HEK293 (cell line): Measurements from ENCODE around the gene MMP11.

Source experiments
- HOXC10 ChIP-seq: sonication (generic); formaldehyde crosslinking; IDR thresholded peaks from 2 replicates; pipeline ENCODE4 v1.8.1; 2023; ENCODE audit warnings: mild to moderate bottlenecking, missing genetic modification reagents
- KLF1 ChIP-seq: fragments of 450-650 bp; formaldehyde crosslinking; IDR thresholded peaks from 2 replicates; pipeline ENCODE4 v1.5.1; 2016; ENCODE audit warnings: missing biosample characterization, missing genetic modification characterization
- KLF9 ChIP-seq: fragments of 450-650 bp; formaldehyde crosslinking; IDR thresholded peaks from 2 replicates; pipeline ENCODE4 v1.5.1; 2016; ENCODE audit warnings: missing biosample characterization, missing genetic modification characterization, low read depth
- MEIS1 ChIP-seq: sonication (generic); formaldehyde crosslinking; IDR thresholded peaks from 2 replicates; pipeline ENCODE4 v1.8.1; 2022; ENCODE audit warnings: missing genetic modification reagents, mild to moderate bottlenecking, borderline replicate concordance
- OSR2 ChIP-seq: fragments of 450-650 bp; formaldehyde crosslinking; IDR thresholded peaks from 2 replicates; pipeline ENCODE4 v1.5.1; 2016; ENCODE audit warnings: missing biosample characterization, missing genetic modification characterization
- PRDM1 ChIP-seq: fragments of 450-650 bp; formaldehyde crosslinking; IDR thresholded peaks from 2 replicates; pipeline ENCODE4; 2016; ENCODE audit warnings: missing biosample characterization, missing genetic modification characterization
- RBAK ChIP-seq: fragments of 450-650 bp; formaldehyde crosslinking; IDR thresholded peaks from 2 replicates; pipeline ENCODE4 v1.5.1; 2016; ENCODE audit warnings: missing biosample characterization, missing genetic modification characterization
- SETDB1 ChIP-seq: IDR thresholded peaks from one replicate; pipeline ENCODE4 v1.6.1; 2017; ENCODE audit warnings: mild to moderate bottlenecking, low read length, moderate library complexity, mixed read lengths; ENCODE audit not compliant: insufficient read length
- ZEB2 ChIP-seq: fragments of 450-650 bp; formaldehyde crosslinking; IDR thresholded peaks from 2 replicates; pipeline ENCODE4 v1.5.1; 2016; ENCODE audit warnings: missing biosample characterization, missing genetic modification characterization
- ZFP3 ChIP-seq: fragments of 450-650 bp; formaldehyde crosslinking; IDR thresholded peaks from 2 replicates; pipeline ENCODE4 v1.5.1; 2016; ENCODE audit warnings: low read depth, missing biosample characterization, missing genetic modification characterization
- ZFP41 ChIP-seq: fragments of 450-650 bp; formaldehyde crosslinking; IDR thresholded peaks from 2 replicates; pipeline ENCODE4 v1.5.1; 2016; ENCODE audit warnings: missing biosample characterization, missing genetic modification characterization, borderline replicate concordance
- ZNF112 ChIP-seq: fragments of 450-650 bp; formaldehyde crosslinking; IDR thresholded peaks from 2 replicates; pipeline ENCODE4 v1.5.0; 2017; ENCODE audit warnings: missing biosample characterization, missing genetic modification characterization
- ZNF157 ChIP-seq: fragments of 450-650 bp; formaldehyde crosslinking; IDR thresholded peaks from 2 replicates; pipeline ENCODE4 v1.5.1; 2016; ENCODE audit warnings: missing biosample characterization, missing genetic modification characterization
- ZNF184 ChIP-seq: fragments of 450-650 bp; IDR thresholded peaks from 2 replicates; pipeline ENCODE4 v1.5.1; 2018; ENCODE audit warnings: missing biosample characterization, mild to moderate bottlenecking, missing genetic modification characterization
- ZNF221 ChIP-seq: fragments of 450-650 bp; formaldehyde crosslinking; IDR thresholded peaks from 2 replicates; pipeline ENCODE4 v1.5.1; 2017; ENCODE audit warnings: missing biosample characterization, missing genetic modification characterization, borderline replicate concordance
- ZNF341 ChIP-seq: fragments of 450-650 bp; formaldehyde crosslinking; IDR thresholded peaks from 2 replicates; pipeline ENCODE4; 2016; ENCODE audit warnings: low read depth, missing biosample characterization, missing genetic modification characterization
- ZNF391 ChIP-seq: fragments of 450-650 bp; formaldehyde crosslinking; IDR thresholded peaks from 2 replicates; pipeline ENCODE4 v1.5.1; 2016; ENCODE audit warnings: low read depth, missing biosample characterization, missing genetic modification characterization, borderline replicate concordance
- ZNF423 ChIP-seq: fragments of 450-650 bp; formaldehyde crosslinking; IDR thresholded peaks from 2 replicates; pipeline ENCODE4 v1.5.1; 2016; ENCODE audit warnings: missing biosample characterization, missing genetic modification characterization
- ZNF514 ChIP-seq: fragments of 450-650 bp; formaldehyde crosslinking; IDR thresholded peaks from 2 replicates; pipeline ENCODE4 v1.5.1; 2016; ENCODE audit warnings: missing biosample characterization, missing genetic modification characterization
- ZNF521 ChIP-seq: fragments of 450-650 bp; formaldehyde crosslinking; IDR thresholded peaks from 2 replicates; pipeline ENCODE4 v1.5.1; 2017; ENCODE audit warnings: missing biosample characterization, mild to moderate bottlenecking, missing genetic modification characterization
- ZNF548 ChIP-seq: fragments of 450-650 bp; formaldehyde crosslinking; IDR thresholded peaks from 2 replicates; pipeline ENCODE4 v1.5.1; 2016; ENCODE audit warnings: missing biosample characterization, missing genetic modification characterization
- ZNF561 ChIP-seq: fragments of 450-650 bp; IDR thresholded peaks from 2 replicates; pipeline ENCODE4 v1.5.1; 2018; ENCODE audit warnings: missing biosample characterization, missing genetic modification characterization, borderline replicate concordance
- ZNF610 ChIP-seq: fragments of 450-650 bp; formaldehyde crosslinking; IDR thresholded peaks from 2 replicates; pipeline ENCODE4 v1.5.1; 2016; ENCODE audit warnings: missing biosample characterization, missing genetic modification characterization, borderline replicate concordance
- ZNF623 ChIP-seq: fragments of 450-650 bp; formaldehyde crosslinking; IDR thresholded peaks from 2 replicates; pipeline ENCODE4 v1.5.1; 2016; ENCODE audit warnings: missing biosample characterization, missing genetic modification characterization
- ZNF777 ChIP-seq: fragments of 450-650 bp; formaldehyde crosslinking; IDR thresholded peaks from 2 replicates; pipeline ENCODE4 v1.5.1; 2017; ENCODE audit warnings: missing biosample characterization, missing genetic modification characterization, borderline replicate concordance
- TF ChIP-seq, protein P1 (sequence below): fragments of 450-650 bp; formaldehyde crosslinking; IDR thresholded peaks from 2 replicates; pipeline ENCODE4 v1.5.1; 2016; ENCODE audit warnings: missing biosample characterization, missing genetic modification characterization
- TF ChIP-seq, protein P2 (sequence below): fragments of 450-650 bp; formaldehyde crosslinking; IDR thresholded peaks from 2 replicates; pipeline ENCODE4; 2016; ENCODE audit warnings: missing biosample characterization, missing genetic modification characterization
- TF ChIP-seq, protein P3 (sequence below): fragments of 450-650 bp; formaldehyde crosslinking; optimal IDR thresholded peaks from 2 replicates; pipeline ENCODE3; 2016; ENCODE audit warnings: missing biosample characterization, mild to moderate bottlenecking, missing genetic modification characterization
- TF ChIP-seq, protein P4 (sequence below): fragments of 450-650 bp; formaldehyde crosslinking; IDR thresholded peaks from 2 replicates; pipeline ENCODE4 v1.5.1; 2017; ENCODE audit warnings: missing biosample characterization, mild to moderate bottlenecking, missing genetic modification characterization, moderate library complexity
- TF ChIP-seq, protein P5 (sequence below): fragments of 450-650 bp; formaldehyde crosslinking; IDR thresholded peaks from 2 replicates; pipeline ENCODE4 v1.5.1; 2017; ENCODE audit warnings: missing biosample characterization, missing genetic modification characterization
- TF ChIP-seq, protein P6 (sequence below): fragments of 450-650 bp; formaldehyde crosslinking; IDR thresholded peaks from 2 replicates; pipeline ENCODE4 v1.5.1; 2016; ENCODE audit warnings: missing biosample characterization, missing genetic modification characterization

MMP11 gene

DNA sequence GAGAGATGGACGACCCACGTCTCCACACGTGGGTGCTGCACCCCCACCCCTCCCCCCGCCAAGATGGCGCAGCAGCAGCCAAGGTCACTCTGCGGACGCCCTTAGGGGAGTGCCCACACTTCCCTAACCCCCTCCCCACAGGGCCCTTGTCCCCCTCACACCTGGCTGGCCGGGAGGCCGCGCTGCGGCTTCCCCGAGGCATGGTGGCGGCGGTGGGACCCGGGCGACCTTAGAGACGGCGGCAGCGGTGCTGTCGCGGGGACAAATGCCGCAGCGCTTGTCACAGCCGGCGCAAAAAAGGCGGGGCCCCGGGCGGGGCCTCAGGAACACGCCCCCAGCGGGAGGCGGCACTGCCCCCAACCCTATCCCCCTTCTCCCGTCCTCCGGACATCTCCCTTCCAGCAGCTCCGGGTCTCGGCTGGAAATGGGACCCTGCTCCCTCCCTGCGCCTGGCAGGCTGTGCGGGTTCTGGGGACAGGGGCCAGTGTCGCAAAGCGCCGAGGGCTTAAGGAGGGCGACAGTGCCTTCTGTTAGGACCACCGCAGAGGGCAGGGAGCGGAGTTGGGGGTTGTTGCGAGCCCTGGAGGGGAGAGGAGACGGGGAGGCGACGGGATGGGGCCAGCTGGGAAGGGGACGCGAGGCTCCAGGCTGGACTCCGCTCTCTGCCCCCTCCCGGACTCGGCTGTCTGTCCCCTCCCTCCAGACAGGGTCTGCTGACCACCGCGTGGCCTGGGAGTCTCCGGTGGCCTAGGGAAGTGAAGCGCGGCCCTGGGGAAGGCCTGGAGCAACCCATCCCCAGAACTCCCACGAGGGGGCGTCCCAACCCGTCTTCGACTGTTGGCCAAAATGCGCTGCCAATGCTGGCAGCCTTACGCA lies 4.7 kb upstream of the MMP11 start, which contains the start of gene CHCHD10 (continued):
- TF ChIP-seq ZNF561 (tag by site-specific recombination) = peak; percentile 30; the same call in 1 of the 2 replicates
- TF ChIP-seq ZNF112 (tag by site-specific recombination) = no peak
- TF ChIP-seq, protein P1, sequence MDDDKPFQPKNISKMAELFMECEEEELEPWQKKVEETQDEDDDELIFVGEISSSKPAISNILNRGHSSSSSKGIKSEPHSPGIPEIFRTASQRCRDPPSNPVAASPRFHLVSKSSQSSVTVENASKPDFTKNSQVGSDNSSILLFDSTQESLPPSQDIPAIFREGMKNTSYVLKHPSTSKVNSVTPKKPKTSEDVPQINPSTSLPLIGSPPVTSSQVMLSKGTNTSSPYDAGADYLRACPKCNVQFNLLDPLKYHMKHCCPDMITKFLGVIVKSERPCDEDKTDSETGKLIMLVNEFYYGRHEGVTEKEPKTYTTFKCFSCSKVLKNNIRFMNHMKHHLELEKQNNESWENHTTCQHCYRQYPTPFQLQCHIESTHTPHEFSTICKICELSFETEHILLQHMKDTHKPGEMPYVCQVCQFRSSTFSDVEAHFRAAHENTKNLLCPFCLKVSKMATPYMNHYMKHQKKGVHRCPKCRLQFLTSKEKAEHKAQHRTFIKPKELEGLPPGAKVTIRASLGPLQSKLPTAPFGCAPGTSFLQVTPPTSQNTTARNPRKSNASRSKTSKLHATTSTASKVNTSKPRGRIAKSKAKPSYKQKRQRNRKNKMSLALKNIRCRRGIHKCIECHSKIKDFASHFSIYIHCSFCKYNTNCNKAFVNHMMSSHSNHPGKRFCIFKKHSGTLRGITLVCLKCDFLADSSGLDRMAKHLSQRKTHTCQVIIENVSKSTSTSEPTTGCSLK (tag by site-specific recombination) = no peak
- peak; percentile 12; the same call in 1 of the 2 replicates for TF ChIP-seq ZNF391 (tag by site-specific recombination)
- TF ChIP-seq, protein P2, sequence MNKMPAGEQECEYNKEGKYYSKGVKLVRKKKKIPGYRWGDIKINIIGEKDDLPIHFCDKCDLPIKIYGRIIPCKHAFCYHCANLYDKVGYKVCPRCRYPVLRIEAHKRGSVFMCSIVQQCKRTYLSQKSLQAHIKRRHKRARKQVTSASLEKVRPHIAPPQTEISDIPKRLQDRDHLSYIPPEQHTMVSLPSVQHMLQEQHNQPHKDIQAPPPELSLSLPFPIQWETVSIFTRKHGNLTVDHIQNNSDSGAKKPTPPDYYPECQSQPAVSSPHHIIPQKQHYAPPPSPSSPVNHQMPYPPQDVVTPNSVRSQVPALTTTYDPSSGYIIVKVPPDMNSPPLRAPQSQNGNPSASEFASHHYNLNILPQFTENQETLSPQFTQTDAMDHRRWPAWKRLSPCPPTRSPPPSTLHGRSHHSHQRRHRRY (tag by site-specific recombination) = no peak
- no peak for TF ChIP-seq ZNF548 (tag by site-specific recombination)
- TF ChIP-seq, protein P3, sequence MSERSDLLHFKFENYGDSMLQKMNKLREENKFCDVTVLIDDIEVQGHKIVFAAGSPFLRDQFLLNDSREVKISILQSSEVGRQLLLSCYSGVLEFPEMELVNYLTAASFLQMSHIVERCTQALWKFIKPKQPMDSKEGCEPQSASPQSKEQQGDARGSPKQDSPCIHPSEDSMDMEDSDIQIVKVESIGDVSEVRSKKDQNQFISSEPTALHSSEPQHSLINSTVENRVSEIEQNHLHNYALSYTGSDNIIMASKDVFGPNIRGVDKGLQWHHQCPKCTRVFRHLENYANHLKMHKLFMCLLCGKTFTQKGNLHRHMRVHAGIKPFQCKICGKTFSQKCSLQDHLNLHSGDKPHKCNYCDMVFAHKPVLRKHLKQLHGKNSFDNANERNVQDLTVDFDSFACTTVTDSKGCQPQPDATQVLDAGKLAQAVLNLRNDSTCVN (tag by site-specific recombination) = peak; percentile 65
- TF ChIP-seq ZNF221 (tag by site-specific recombination) = no peak
- no peak for TF ChIP-seq MEIS1 (CRISPR knock-in tag)
- TF ChIP-seq ZFP41 (tag by site-specific recombination) = no peak
- TF ChIP-seq ZEB2 = peak; percentile 49; the same call in 1 of the 2 replicates
- TF ChIP-seq ZFP3 (tag by site-specific recombination) = no peak
- TF ChIP-seq KLF1 (tag by site-specific recombination) = peak; percentile 81
- TF ChIP-seq ZNF157 (tag by site-specific recombination) = no peak
- TF ChIP-seq ZNF514 (tag by site-specific recombination) = no peak
- TF ChIP-seq RBAK (tag by site-specific recombination) = no peak
- TF ChIP-seq PRDM1 = no peak
- no peak for TF ChIP-seq HOXC10 (CRISPR knock-in tag)
- TF ChIP-seq KLF9 (tag by site-specific recombination) = peak; percentile 94
- TF ChIP-seq, protein P4, sequence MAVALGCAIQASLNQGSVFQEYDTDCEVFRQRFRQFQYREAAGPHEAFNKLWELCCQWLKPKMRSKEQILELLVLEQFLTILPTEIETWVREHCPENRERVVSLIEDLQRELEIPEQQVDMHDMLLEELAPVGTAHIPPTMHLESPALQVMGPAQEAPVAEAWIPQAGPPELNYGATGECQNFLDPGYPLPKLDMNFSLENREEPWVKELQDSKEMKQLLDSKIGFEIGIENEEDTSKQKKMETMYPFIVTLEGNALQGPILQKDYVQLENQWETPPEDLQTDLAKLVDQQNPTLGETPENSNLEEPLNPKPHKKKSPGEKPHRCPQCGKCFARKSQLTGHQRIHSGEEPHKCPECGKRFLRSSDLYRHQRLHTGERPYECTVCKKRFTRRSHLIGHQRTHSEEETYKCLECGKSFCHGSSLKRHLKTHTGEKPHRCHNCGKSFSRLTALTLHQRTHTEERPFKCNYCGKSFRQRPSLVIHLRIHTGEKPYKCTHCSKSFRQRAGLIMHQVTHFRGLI (tag by site-specific recombination) = no peak
- TF ChIP-seq ZNF610 (tag by site-specific recombination) = peak; percentile 74; the same call in 1 of the 2 replicates
- peak; percentile 54 for TF ChIP-seq ZNF341 (tag by site-specific recombination)
- TF ChIP-seq, protein P5, sequence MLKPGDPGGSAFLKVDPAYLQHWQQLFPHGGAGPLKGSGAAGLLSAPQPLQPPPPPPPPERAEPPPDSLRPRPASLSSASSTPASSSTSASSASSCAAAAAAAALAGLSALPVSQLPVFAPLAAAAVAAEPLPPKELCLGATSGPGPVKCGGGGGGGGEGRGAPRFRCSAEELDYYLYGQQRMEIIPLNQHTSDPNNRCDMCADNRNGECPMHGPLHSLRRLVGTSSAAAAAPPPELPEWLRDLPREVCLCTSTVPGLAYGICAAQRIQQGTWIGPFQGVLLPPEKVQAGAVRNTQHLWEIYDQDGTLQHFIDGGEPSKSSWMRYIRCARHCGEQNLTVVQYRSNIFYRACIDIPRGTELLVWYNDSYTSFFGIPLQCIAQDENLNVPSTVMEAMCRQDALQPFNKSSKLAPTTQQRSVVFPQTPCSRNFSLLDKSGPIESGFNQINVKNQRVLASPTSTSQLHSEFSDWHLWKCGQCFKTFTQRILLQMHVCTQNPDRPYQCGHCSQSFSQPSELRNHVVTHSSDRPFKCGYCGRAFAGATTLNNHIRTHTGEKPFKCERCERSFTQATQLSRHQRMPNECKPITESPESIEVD = no peak
- TF ChIP-seq, protein P6, sequence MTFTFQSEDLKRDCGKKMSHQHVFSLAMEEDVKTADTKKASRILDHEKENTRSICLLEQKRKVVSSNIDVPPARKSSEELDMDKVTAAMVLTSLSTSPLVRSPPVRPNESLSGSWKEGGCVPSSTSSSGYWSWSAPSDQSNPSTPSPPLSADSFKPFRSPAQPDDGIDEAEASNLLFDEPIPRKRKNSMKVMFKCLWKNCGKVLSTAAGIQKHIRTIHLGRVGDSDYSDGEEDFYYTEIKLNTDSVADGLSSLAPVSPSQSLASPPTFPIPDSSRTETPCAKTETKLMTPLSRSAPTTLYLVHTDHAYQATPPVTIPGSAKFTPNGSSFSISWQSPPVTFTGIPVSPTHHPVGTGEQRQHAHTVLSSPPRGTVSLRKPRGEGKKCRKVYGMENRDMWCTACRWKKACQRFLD (tag by site-specific recombination) = no peak
- TF ChIP-seq OSR2 (tag by site-specific recombination) = no peak
- 0 out of 2 replicates have a peak, but pooled peaks have one; percentile 7 for TF ChIP-seq ZNF623 (tag by site-specific recombination)
- TF ChIP-seq ZNF184 (tag by site-specific recombination) = no peak
- peak; percentile 48; the same call in 1 of the 2 replicates for TF ChIP-seq ZNF423
- TF ChIP-seq ZNF777 = peak; percentile 51; the same call in 1 of the 2 replicates
- no peak for TF ChIP-seq SETDB1
- TF ChIP-seq ZNF521 (tag by site-specific recombination) = no peak
